ENCODE data around the gene TTN.

TTN gene

DNA sequence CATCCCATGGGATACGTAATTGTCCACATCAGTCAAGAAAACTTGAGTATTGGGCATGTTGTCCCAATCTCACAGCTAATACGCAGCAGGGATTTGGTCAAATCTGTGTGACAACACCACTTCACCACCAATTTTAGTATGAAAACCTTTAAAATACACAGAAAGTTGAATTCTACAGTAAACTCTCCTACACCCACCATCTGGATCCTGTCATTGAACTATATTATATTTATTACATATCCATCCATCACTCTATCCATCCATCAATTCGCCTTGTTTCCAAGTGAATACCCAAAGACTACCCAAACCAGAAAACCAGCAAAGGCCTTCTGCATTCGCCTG, 328.0 kb downstream of the TTN start:
- H3K4me1 ChIP-seq (ENCODE audit: low read length) = peaks cover 25% of the 10 kb centered on the region
- H4K20me1 ChIP-seq (ENCODE audit: insufficient read depth, low read length) = no peaks in the 10 kb centered on the region
- H3F3A ChIP-seq (ENCODE audit: insufficient read depth, low read length) = peaks cover 25% of the 10 kb centered on the region
- H3K36me3 ChIP-seq (replicated peaks; ENCODE audit: insufficient read depth, low read length) = no peaks in the 10 kb centered on the region
- H2AFZ ChIP-seq (ENCODE audit: low read length) = peak overlapping the region; percentile 81
- DNase-seq = no peak
- H3K27ac ChIP-seq (ENCODE audit: low read length) = peak overlapping the region; percentile 85; the same call in 1 of the 2 replicates
- TF ChIP-seq, protein P1, sequence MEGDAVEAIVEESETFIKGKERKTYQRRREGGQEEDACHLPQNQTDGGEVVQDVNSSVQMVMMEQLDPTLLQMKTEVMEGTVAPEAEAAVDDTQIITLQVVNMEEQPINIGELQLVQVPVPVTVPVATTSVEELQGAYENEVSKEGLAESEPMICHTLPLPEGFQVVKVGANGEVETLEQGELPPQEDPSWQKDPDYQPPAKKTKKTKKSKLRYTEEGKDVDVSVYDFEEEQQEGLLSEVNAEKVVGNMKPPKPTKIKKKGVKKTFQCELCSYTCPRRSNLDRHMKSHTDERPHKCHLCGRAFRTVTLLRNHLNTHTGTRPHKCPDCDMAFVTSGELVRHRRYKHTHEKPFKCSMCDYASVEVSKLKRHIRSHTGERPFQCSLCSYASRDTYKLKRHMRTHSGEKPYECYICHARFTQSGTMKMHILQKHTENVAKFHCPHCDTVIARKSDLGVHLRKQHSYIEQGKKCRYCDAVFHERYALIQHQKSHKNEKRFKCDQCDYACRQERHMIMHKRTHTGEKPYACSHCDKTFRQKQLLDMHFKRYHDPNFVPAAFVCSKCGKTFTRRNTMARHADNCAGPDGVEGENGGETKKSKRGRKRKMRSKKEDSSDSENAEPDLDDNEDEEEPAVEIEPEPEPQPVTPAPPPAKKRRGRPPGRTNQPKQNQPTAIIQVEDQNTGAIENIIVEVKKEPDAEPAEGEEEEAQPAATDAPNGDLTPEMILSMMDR (IDR thresholded peaks at IDR 0.05; ENCODE audit: low read length) = no peak
- TF ChIP-seq EZH2 (optimal IDR thresholded peaks at IDR 0.05; ENCODE audit: low read depth, low read length) (no peak), EZH2phosphoT487 (IDR thresholded peaks at IDR 0.05; ENCODE audit: low read length) (no peak)
- no peaks in the 10 kb centered on the region for H3K27me3 ChIP-seq (replicated peaks; ENCODE audit: insufficient read depth, low read length)
- H3K9ac ChIP-seq (ENCODE audit: low read length) = no peak overlapping the region
- H3K79me2 ChIP-seq (ENCODE audit: low read length) = peaks cover 37% of the 10 kb centered on the region
- no peaks in the 10 kb centered on the region for H3K9me2 ChIP-seq (replicated peaks; ENCODE audit: insufficient read depth, low read length)
- peak overlapping the region; percentile 73 for H3K4me3 ChIP-seq (ENCODE audit: low read length)
- H3K4me2 ChIP-seq (ENCODE audit: low read depth, low read length) = peak overlapping the region; percentile 63
- H3K9me3 ChIP-seq (replicated peaks; ENCODE audit: insufficient read depth, low read length) = no peaks in the 10 kb centered on the region

DNA sequence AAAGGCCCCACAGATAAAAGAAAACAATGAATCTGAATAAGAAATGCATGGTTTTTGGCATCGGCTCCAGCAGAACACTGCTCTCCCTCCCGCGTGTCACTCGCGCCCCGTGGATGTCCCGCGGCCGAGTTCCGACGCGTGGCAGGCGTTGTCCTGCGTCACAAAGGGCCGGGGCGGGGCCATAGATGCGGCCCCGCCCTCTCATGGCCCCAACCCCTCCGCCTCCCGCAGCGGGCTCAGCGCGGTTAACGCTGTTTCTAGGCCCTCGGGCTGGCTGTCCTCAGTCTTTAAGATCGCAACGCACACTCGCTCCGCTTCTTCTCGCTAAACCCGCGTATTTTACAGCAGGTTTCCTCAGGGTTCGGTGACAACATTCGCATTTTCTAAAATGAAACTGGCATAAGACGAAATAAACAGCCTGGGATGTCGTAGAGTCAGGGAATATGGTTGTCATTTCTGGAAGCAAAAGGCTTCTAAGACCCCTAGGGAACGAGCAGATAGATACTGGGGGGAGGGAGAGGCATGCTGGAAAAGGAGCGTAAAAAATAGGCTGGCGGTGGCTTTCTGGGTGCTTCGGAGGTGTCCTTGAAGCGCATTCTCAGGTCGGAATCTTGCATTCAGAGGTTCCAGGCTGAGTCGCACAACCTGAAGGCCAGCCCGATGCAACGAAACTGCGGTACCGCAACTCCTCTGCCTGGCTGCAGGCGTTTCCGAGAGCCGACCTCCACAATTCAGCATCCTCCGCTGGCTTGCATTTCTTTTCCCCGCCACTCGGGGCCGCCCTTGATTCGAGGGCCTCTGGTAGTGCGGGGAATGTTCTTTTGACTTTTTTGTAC, 328.6 kb downstream of the TTN start, which contains the start of gene FKBP7:
FKBP7 (minus strand) TSS at position 162 of the 836 bp plus-strand sequence; CDS start at position 61, 101 bp downstream.
- no peaks in the 10 kb centered on the region for H3K27me3 ChIP-seq (replicated peaks; ENCODE audit: insufficient read depth, low read length)
- no peaks in the 10 kb centered on the region for H3K36me3 ChIP-seq (replicated peaks; ENCODE audit: insufficient read depth, low read length)
- H3K4me1 ChIP-seq (ENCODE audit: low read length) = peaks cover 25% of the 10 kb centered on the region
- H3K9me3 ChIP-seq (replicated peaks; ENCODE audit: insufficient read depth, low read length) = no peaks in the 10 kb centered on the region
- peaks cover 31% of the 10 kb centered on the region for H3K79me2 ChIP-seq (ENCODE audit: low read length)
- peak within 1 kb of the TSS; percentile 63 for H3K4me2 ChIP-seq (ENCODE audit: low read depth, low read length)
- H3K4me3 ChIP-seq (ENCODE audit: low read length) = peak within 1 kb of the TSS; percentile 73
- no peaks in the 10 kb centered on the region for H3K9me2 ChIP-seq (replicated peaks; ENCODE audit: insufficient read depth, low read length)
- peak within 1 kb of the TSS; percentile 73 for H3K9ac ChIP-seq (ENCODE audit: low read length)
- peak within 1 kb of the TSS; percentile 81 for H2AFZ ChIP-seq (ENCODE audit: low read length)
- no peak for TF ChIP-seq EZH2phosphoT487 (IDR thresholded peaks at IDR 0.05; ENCODE audit: low read length)
- TF ChIP-seq, protein P1 (IDR thresholded peaks at IDR 0.05; ENCODE audit: low read length) = peak; percentile 87
- TF ChIP-seq EZH2 (optimal IDR thresholded peaks at IDR 0.05; ENCODE audit: low read depth, low read length) = no peak
- no peaks in the 10 kb centered on the region for H4K20me1 ChIP-seq (ENCODE audit: insufficient read depth, low read length)
- peak within 1 kb of the TSS; percentile 85 for H3K27ac ChIP-seq (ENCODE audit: low read length)
- peaks cover 25% of the 10 kb centered on the region for H3F3A ChIP-seq (ENCODE audit: insufficient read depth, low read length)
- peak; percentile 88 for DNase-seq

- Histone ChIP-seq H3K9me3 (replicated peaks; ENCODE audit: insufficient read depth, low read length) (no peaks in the 10 kb centered on the region), H2AFZ (ENCODE audit: low read length) (peak overlapping the region; percentile 81), H3K9me2 (replicated peaks; ENCODE audit: insufficient read depth, low read length) (no peaks in the 10 kb centered on the region), H3K36me3 (replicated peaks; ENCODE audit: insufficient read depth, low read length) (no peaks in the 10 kb centered on the region), H3K27ac (ENCODE audit: low read length) (peak overlapping the region; percentile 85; the same call in 1 of the 2 replicates), H3K4me3 (ENCODE audit: low read length) (peak overlapping the region; percentile 73), H3F3A (ENCODE audit: insufficient read depth, low read length) (peaks cover 25% of the 10 kb centered on the region), H4K20me1 (ENCODE audit: insufficient read depth, low read length) (no peaks in the 10 kb centered on the region), H3K4me1 (ENCODE audit: low read length) (peaks cover 25% of the 10 kb centered on the region), H3K9ac (ENCODE audit: low read length) (peak overlapping the region; percentile 73), H3K27me3 (replicated peaks; ENCODE audit: insufficient read depth, low read length) (no peaks in the 10 kb centered on the region), H3K4me2 (ENCODE audit: low read depth, low read length) (peak overlapping the region; percentile 63; the same call in 1 of the 2 replicates), H3K79me2 (ENCODE audit: low read length) (peaks cover 25% of the 10 kb centered on the region)
- TF ChIP-seq EZH2phosphoT487 (IDR thresholded peaks at IDR 0.05; ENCODE audit: low read length) = no peak
- TF ChIP-seq, protein P1 (IDR thresholded peaks at IDR 0.05; ENCODE audit: low read length) = no peak
- no peak for TF ChIP-seq EZH2 (optimal IDR thresholded peaks at IDR 0.05; ENCODE audit: low read depth, low read length)
- no peak for DNase-seq
Measured at GRCh38 chr2:178478130-178478438, 329.1 kb downstream of the TTN start.
